Thoracic aorta (tissue), 2 donors: ENCODE data around the gene NOC4L. TPM values are rescaled to one million over a fixed set of nuclear protein-coding genes. Genes with fewer than 3 reads are reported as not detected.

Experiments
- ATAC-seq: fragments of 150-250 bp; one replicate; pipeline ENCODE4 v1.8.0; 2017; ENCODE audit warnings: low read depth; ENCODE audit not compliant: insufficient number of reproducible peaks, low FRiP score
- DNase-seq: peaks from one replicate; pipeline ENCODE4 v3.0.0-alpha.2; 2020; ENCODE audit warnings: low spot score
- H3K27ac ChIP-seq, 2 donors: fragments of 200-600 bp; sonication (generic); 1 replicate in 1 of 2; 2 replicates in 1 of 2; pipeline ENCODE4 v1.5.1; 2016; ENCODE audit warnings: mild to moderate bottlenecking in 2 of 2, moderate library complexity in 2 of 2
- H3K27me3 ChIP-seq: fragments of 200-600 bp; sonication (generic); replicated peaks from 2 replicates; pipeline ENCODE4 v1.6.0; 2016; ENCODE audit warnings: mild to moderate bottlenecking; ENCODE audit not compliant: insufficient read depth
- H3K36me3 ChIP-seq: fragments of 200-600 bp; sonication (generic); one replicate; pipeline ENCODE4 v1.5.1; 2016
- H3K4me1 ChIP-seq, 2 donors: fragments of 200-600 bp; sonication (generic); 1 replicate in 1 of 2; 2 replicates in 1 of 2; pipeline versions ENCODE4 v1.5.1 to v1.6.0; 2016; ENCODE audit warnings: low read depth in 2 of 2, mild to moderate bottlenecking in 1 of 2; ENCODE audit not compliant: control insufficient read depth in 1 of 2
- H3K4me3 ChIP-seq: fragments of 200-600 bp; sonication (generic); 2 replicates; pipeline ENCODE4 v1.5.1; 2016; ENCODE audit warnings: mild to moderate bottlenecking
- H3K9me3 ChIP-seq: fragments of 200-600 bp; sonication (generic); 2 replicates; pipeline ENCODE4 v1.5.1; 2016
- total RNA-seq, 2 donors: library from RNA; depleted of rRNA; stranded (reverse); fragments of >200 nt; gene quantifications; one replicate each; pipeline versions ENCODE4 v1.1.0 to v1.2.3, GENCODE V29; 2016
- TF ChIP-seq, protein P1 (sequence below): fragments of 200-600 bp; sonication (generic); IDR thresholded peaks from one replicate; pipeline ENCODE4 v1.5.1; 2019; ENCODE audit warnings: antibody characterized with exemption

The NOC4L gene
- total RNA-seq, 2 donors from 2014 or later, result 5.9 to 8.5 TPM

DNA sequence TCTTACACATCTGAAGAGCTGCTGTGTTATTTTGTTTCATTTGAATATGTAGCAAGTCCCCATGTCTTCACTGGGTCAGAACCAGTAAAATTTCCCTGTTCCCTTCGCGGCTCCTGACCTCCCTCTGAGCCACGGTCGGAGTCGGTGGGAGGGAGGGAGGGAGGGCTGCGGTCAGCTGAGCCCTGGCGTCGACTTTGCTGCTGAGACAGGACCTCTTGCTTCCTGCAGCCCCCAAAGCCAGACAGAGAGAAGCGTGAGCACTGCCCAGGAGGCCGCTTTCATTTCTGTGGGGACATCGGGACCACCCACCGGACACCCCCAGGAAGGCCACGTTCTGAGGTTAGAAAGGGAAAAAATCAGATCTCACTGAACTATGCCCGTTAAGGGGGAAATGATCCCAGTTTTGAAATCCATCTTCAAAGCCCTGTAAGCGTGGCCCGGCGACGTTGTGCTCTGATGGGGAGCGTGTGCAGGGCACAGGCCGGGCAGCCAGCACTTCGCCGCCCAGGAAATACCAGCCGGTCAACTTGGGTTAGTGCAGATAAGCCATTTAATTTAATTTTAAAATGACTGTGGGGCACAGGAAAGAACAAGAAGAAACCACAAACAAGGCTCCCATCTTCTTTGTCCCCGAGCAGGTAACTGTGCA lies 42.1 kb downstream of the NOC4L start:
- Histone ChIP-seq H3K36me3 (no peaks in the 10 kb centered on the region), H3K9me3 (no peaks in the 10 kb centered on the region), H3K27me3 (no peaks in the 10 kb centered on the region), H3K4me1 (peaks cover 6 to 10% of the 10 kb centered on the region in 2 donors), H3K27ac (no peak overlapping the region), H3K4me3 (peak overlapping the region; percentile 59)
- TF ChIP-seq, protein P1, sequence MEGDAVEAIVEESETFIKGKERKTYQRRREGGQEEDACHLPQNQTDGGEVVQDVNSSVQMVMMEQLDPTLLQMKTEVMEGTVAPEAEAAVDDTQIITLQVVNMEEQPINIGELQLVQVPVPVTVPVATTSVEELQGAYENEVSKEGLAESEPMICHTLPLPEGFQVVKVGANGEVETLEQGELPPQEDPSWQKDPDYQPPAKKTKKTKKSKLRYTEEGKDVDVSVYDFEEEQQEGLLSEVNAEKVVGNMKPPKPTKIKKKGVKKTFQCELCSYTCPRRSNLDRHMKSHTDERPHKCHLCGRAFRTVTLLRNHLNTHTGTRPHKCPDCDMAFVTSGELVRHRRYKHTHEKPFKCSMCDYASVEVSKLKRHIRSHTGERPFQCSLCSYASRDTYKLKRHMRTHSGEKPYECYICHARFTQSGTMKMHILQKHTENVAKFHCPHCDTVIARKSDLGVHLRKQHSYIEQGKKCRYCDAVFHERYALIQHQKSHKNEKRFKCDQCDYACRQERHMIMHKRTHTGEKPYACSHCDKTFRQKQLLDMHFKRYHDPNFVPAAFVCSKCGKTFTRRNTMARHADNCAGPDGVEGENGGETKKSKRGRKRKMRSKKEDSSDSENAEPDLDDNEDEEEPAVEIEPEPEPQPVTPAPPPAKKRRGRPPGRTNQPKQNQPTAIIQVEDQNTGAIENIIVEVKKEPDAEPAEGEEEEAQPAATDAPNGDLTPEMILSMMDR, result no peak
- DNase-seq, result no peak
- no peak for ATAC-seq

GRCh38 chr12:132186857-132187620 lies 42.8 kb downstream of the NOC4L start:
- ATAC-seq (no peak), DNase-seq (no peak)
- H3K36me3 ChIP-seq, result no peaks in the 10 kb centered on the region
- TF ChIP-seq, protein P1, result no peak
- H3K9me3 ChIP-seq, result no peaks in the 10 kb centered on the region
- peak overlapping the region; percentile 59 for H3K4me3 ChIP-seq
- no peak overlapping the region for H3K27ac ChIP-seq
- H3K4me1 ChIP-seq, result peaks cover 6 to 10% of the 10 kb centered on the region in 2 donors
- H3K27me3 ChIP-seq, result no peaks in the 10 kb centered on the region

GRCh38 chr12:132187646-132188450 lies 43.6 kb downstream of the NOC4L start:
- DNase-seq (no peak), ATAC-seq (no peak)
- Histone ChIP-seq H3K27me3 (no peaks in the 10 kb centered on the region), H3K9me3 (no peaks in the 10 kb centered on the region), H3K4me3 (no peak overlapping the region), H3K36me3 (no peaks in the 10 kb centered on the region), H3K4me1 (peaks cover 6 to 10% of the 10 kb centered on the region in 2 donors), H3K27ac (no peak overlapping the region)
- TF ChIP-seq, protein P1, result no peak

- no peaks in the 10 kb centered on the region for H3K9me3 ChIP-seq
- DNase-seq, result no peak
- H3K4me3 ChIP-seq, result peak overlapping the region; percentile 91
- H3K27me3 ChIP-seq, result no peaks in the 10 kb centered on the region
- ATAC-seq, result no peak
- H3K27ac ChIP-seq, result no peak overlapping the region
- H3K4me1 ChIP-seq, result peaks cover 6 to 10% of the 10 kb centered on the region in 2 donors
- H3K36me3 ChIP-seq, result no peaks in the 10 kb centered on the region
- TF ChIP-seq, protein P1, result no peak
Observed at GRCh38 chr12:132188451-132188901, 44.2 kb downstream of the NOC4L start.

- Histone ChIP-seq H3K9me3 (peaks cover 1% of the 10 kb centered on the region), H3K4me3 (peak overlapping the region; percentile 91), H3K27ac (peak overlapping the region in 1 of 2 donors; percentile 65), H3K36me3 (no peaks in the 10 kb centered on the region), H3K27me3 (no peaks in the 10 kb centered on the region), H3K4me1 (peaks cover 6 to 10% of the 10 kb centered on the region in 2 donors)
- ATAC-seq (no peak), DNase-seq (no peak)
- TF ChIP-seq, protein P1, result no peak
Observed at GRCh38 chr12:132188916-132189325, 44.7 kb downstream of the NOC4L start.
